NCI-H146 (cell line): Measurements from ENCODE around the gene PABPC1L2B.
"Not testable (repeated sequence)": the region's sequence is repeated elsewhere in the genome, so short reads cannot be mapped to it uniquely, and the experiment has no call there.

Experiments
- DNase-seq: peaks from one replicate; lab custom pipeline; 2025; lab: John Stamatoyannopoulos, UW

The PABPC1L2B gene

DNA sequence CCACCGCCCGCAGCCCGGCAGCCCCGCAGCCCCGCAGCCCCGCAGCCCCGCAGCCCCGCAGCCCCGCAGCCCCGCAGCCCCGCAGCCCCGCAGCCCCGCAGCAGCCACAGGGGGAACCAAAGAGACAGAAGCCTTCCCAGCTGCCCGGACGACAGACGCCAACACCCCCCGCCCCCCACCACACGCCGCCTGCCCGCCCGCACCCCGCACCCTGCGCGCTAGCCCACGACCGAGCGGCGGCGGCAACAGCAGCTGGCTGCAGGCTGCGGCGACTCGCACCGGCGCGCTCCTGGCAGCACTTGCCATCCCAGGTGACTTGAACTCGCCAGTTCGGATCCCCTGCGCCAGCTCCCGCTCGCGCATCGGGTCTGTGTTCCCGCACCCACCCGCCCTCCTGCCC is at the start of gene PABPC1L2B:
PABPC1L2B (plus strand) TSS at position 207 of the 400 bp plus-strand sequence. CDS start 704 bp downstream, outside the sequence.
- not testable (repeated sequence) for DNase-seq

DNA sequence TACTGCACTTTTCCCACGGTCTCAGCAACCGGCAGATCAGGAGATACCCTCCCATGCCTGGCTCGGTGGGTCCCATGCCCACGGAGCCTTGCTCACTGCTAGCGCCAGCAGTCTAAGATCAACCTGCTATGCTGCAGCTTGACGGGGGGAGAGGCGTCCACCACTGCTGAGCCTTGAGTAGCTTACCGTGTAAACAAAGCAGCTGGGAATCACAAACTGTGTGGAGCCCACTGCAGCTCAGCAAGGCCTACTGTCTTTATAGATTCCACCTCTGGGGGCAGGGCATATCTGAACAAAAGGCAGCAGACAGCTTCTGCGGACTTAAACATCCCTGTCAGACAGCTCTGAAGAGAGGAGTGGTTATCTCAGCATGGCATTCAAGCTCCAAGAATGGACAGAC is 42.8 kb upstream of the PABPC1L2B start:
- DNase-seq: not testable (repeated sequence)

DNA sequence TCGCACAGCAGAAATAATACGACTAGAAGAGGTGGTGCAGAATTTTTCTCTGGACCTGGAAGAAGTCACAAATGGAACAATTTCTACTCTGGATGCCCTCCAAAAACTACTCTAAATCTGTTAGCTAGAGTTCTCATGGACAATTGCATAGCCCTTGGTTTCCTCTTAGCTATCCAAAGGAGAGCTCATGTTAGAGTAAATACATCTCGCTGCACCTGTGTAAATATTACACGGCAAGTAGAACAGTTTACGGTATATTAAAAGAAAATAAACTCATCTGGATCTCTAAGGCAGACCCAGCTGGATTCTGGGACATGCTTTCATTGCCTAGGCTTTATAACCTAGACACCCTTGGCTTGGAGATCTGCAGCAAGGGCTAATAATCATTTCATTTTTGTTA is 30.9 kb upstream of the PABPC1L2B start:
- not testable (repeated sequence) for DNase-seq

DNA sequence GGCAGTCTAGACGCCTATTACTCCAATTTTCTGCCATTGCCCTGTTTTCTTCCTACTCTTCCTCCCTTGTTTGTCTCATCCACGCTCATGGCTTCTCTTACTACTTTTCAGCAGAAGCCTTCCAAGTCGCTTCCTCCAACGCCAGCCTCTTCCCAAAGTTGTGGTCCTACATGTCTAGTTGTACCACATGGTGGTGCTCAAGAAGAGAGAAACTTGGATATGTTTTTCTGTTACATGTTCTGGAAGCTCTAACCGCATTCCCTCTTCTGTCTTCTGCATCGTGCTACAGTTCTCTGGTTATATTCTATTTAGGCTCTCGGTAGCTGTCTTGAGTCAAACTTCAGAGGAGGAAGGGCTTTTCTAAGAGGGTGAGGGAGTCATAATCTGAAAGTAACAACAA is 27.9 kb upstream of the PABPC1L2B start:
- not testable (repeated sequence) for DNase-seq

DNA sequence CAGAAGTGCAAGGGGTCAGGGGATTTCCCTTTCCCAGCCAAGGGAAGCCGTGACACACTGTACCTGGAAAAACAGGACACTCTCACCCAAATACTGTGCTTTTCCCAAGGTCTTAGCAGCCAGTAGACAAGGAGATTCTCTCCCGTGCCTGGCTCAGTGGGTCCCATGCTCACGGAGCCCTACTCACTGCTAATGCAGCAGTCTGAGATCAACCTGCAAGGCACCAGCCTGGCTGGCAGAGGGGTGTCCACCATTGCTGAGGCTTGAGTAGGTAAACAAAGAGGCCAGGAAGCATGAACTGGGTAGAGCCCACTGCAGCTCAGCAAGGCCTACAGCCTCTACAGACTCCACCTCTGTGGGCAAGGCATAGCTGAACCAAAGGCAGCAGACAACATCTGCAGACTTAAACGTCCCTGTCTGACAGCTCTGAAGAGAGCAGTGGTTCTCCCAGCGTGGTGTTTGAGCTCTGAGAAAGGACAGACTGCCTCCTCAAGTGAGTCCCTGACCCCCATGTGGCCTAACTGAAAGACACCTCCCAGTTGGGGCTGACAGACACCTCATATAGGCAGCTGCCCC is 21.8 kb upstream of the PABPC1L2B start:
- DNase-seq: not testable (repeated sequence)

DNA sequence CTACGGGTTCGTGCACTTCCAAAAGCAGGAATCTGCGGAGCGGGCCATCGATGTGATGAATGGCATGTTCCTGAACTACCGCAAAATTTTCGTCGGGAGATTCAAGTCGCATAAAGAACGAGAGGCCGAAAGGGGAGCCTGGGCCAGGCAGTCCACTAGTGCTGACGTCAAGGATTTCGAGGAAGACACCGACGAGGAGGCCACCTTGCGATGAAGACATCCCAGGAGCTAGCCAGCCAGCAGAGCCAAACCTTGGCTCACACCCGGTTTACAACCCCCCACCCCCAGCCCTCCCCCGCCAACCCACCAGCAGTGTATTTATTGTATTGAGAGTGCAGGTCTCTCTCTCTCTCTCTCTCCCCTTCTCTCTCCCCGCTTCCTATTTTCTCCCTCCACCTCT is 1.3 kb downstream of the PABPC1L2B start:
- DNase-seq: not testable (repeated sequence)

DNA sequence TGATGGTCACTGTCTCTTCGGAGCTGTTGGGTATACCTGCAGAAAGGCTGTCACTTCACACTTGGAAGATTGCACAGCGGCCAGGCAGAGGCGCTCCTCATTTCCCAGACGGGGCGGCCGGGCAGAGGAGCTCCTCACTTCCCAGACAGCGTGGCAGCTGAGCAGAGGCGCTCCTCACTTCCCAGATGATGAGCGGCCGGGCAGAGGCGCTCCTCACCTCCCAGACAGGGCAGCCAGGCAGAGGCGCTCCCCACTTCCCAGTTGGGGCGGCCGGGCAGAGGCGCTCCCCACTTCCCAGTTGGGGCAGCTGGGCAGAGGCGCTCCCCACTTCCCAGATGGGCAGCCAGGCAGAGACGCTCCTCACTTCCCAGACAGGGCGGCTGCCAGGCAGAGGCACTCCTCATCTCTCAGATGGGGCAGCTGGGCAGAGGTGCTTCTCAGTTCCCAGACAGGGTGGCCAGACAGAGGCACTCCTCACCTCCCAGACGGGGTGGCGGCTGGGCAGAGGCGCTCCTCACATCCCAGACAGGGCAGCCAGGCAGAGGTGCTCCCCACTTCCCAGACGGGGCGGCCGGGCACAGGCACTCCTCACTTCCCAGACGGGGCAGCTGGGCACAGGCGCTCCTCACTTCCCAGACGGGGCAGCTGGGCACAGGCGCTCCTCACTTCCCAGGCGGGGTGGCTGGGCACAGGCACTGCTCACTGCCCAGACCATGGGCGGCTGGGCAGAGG is 18.8 kb downstream of the PABPC1L2B start:
- DNase-seq: no peak

DNA sequence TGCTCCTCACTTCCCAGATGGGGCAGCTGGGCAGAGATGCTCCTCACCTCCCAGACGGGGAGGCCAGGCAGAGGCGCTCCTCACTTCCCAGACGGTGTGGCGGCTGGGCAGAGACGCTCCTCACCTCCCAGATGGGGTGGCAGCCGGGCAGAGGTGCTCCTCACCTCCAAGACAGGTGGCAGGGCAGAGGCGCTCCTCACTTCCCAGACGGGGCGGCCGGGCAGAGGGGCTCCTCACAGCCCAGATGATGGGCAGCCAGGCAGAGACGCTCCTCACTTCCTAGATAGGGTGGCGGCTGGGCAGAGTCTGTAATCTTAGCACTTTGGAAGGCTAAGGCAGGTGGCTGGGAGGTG is 19.3 kb downstream of the PABPC1L2B start:
- DNase-seq: not testable (repeated sequence)

DNA sequence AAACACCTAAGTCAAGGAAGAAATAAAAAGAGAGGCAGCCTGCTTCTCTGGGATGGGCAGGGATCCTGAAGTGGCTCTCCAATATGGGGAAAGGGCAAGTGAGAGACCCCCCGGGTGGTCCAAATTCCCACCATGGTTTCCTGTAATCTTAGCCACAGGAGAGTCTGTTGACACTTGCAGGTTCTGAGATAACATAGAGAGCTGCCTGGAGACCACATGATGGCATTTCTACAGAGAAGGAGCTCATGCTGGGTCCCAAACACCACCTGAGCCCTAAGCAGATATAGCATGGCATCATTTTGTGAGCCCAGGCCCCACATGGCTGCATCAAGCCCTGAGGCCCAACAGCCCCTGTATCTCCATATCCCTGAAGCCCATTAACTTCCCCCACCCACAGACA is 26.1 kb downstream of the PABPC1L2B start:
- no peak for DNase-seq
